Muscle layer of duodenum (tissue), 2 donors: Measurements from ENCODE around the gene BRSK2.

Experiments used
- H3K27ac ChIP-seq: one replicate; pipeline ENCODE4 v1.7.0; 2013; ENCODE audit warnings: mild to moderate bottlenecking, low read length
- H3K27me3 ChIP-seq: one replicate; pipeline ENCODE4 v1.7.0; 2013; ENCODE audit warnings: low read depth, mild to moderate bottlenecking, control low read depth, low read length
- H3K36me3 ChIP-seq, 2 donors: one replicate each; pipeline ENCODE4 v1.7.0; 2013; ENCODE audit warnings: low read length in 2 of 2, control low read depth in 1 of 2, mild to moderate bottlenecking in 1 of 2; ENCODE audit not compliant: insufficient read depth in 2 of 2, control insufficient read depth in 1 of 2
- H3K4me1 ChIP-seq, 2 donors: one replicate each; pipeline ENCODE4 v1.7.0; 2013; ENCODE audit warnings: low read length in 2 of 2, mild to moderate bottlenecking in 2 of 2, control low read depth in 1 of 2, moderate library complexity in 1 of 2; ENCODE audit not compliant: insufficient read depth in 2 of 2, control insufficient read depth in 1 of 2
- H3K4me3 ChIP-seq, 2 donors: one replicate each; pipeline ENCODE4 v1.7.0; 2013; ENCODE audit warnings: low read length in 2 of 2, low read depth in 1 of 2, mild to moderate bottlenecking in 1 of 2
- H3K9me3 ChIP-seq, 2 donors: one replicate each; pipeline ENCODE4 v1.7.0; 2013; ENCODE audit warnings: low read length in 2 of 2, control low read depth in 1 of 2, mild to moderate bottlenecking in 1 of 2; ENCODE audit not compliant: control insufficient read depth in 1 of 2
- donor health status: healthy.

BRSK2 gene

DNA sequence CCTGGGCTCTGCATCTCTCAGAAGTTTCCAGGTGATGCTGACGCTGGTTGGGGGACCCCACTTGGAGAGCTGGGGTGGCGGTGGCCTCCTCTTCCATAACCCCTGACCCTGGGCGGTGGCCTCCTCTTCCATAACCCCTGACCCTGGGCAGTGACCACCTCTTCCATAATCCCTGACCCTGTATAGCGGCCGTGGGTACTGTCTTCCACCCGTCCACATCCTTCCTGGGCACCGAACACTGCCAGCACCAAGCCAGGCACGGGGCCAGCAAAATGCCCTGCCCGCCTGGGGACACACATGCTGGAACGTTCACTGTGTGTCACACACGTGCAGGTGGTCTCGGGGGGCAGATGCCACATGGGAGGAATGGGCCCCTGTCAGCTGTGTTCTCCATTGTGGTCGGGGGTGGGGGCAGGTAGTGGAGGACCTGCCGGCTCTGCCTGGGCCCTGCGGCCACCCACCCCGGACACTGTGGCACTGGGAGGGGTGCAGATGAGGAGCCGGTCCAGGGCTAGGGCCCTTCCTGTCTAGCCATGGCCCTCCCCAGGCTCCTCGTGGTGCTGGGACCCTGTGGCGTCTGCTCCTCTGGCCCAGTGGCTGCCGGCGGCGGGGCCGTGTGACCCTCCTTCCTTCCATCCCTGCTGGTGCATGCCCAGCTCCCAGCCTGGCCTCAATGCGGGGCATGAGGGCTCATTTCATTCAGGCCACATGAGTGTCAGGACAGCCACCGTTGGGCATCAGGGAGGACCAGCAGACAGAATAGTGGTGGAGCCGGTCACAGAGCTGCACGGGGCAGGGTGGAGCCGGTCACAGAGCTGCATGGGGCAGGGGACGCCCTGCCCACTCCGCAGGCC is 10.8 kb downstream of the BRSK2 start:
- H3K36me3 ChIP-seq = no peaks in the 10 kb centered on the region
- no peaks in the 10 kb centered on the region for H3K9me3 ChIP-seq
- H3K27ac ChIP-seq = no peak overlapping the region
- peaks cover 0 to 3% of the 10 kb centered on the region in 2 donors for H3K4me1 ChIP-seq
- no peak overlapping the region for H3K4me3 ChIP-seq
- no peaks in the 10 kb centered on the region for H3K27me3 ChIP-seq

GRCh38 chr11:1401171-1401445 is 11.4 kb downstream of the BRSK2 start:
- peaks cover 0 to 3% of the 10 kb centered on the region in 2 donors for H3K4me1 ChIP-seq
- no peaks in the 10 kb centered on the region for H3K27me3 ChIP-seq
- H3K4me3 ChIP-seq = no peak overlapping the region

GRCh38 chr11:1401656-1402221 is 12.0 kb downstream of the BRSK2 start:
- Histone ChIP-seq H3K27ac (no peak overlapping the region), H3K36me3 (no peaks in the 10 kb centered on the region), H3K4me3 (no peak overlapping the region), H3K27me3 (no peaks in the 10 kb centered on the region), H3K4me1 (peaks cover 0 to 3% of the 10 kb centered on the region in 2 donors), H3K9me3 (no peaks in the 10 kb centered on the region)

More at GRCh38 chr11:1401171-1401445, 11.4 kb downstream of the BRSK2 start:
- Histone ChIP-seq H3K36me3 (no peaks in the 10 kb centered on the region), H3K9me3 (no peaks in the 10 kb centered on the region), H3K27ac (no peak overlapping the region)

DNA sequence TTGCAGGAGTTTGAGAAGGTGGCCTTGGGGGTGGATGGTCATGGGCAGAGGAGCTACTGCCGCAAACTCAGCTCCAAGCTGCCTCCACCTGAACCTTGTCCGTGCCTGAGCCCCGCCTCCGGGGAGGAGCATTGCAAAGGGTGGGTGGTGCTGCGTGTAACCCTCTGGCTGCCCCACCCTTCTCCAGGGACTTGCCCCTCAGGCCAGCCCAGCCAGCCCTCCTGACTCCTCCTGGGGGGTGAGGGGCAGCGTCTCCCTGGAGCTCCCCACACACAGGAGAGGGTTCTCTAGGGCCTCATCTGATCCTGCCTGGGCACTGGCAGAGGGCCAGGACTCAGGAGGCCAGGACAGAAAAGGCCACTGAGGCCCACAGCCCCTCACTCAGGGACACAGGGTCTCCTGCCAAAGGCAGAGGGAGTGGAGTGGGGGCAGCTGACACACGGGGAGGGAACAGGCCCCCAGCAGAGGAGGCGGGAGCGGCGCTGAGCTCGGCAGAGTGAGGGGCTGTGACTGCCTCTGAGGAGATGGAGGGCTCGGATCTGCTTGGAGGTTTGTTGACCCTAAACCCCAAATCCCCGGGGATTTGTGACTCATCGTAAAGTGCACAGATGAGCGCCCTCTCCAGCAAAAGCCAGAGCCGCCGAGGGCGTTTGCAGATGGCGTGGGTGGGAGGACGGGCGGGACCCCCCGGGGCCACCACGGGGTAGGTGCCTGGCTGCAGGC is 12.8 kb downstream of the BRSK2 start:
- Histone ChIP-seq H3K4me1 (peaks cover 0 to 3% of the 10 kb centered on the region in 2 donors), H3K27ac (no peak overlapping the region), H3K9me3 (no peaks in the 10 kb centered on the region), H3K27me3 (no peaks in the 10 kb centered on the region), H3K36me3 (no peaks in the 10 kb centered on the region), H3K4me3 (no peak overlapping the region)

GRCh38 chr11:1403078-1403620 is 13.4 kb downstream of the BRSK2 start:
- Histone ChIP-seq H3K9me3 (no peaks in the 10 kb centered on the region), H3K27ac (no peak overlapping the region), H3K27me3 (no peaks in the 10 kb centered on the region), H3K36me3 (no peaks in the 10 kb centered on the region), H3K4me3 (no peak overlapping the region), H3K4me1 (peaks cover 0 to 3% of the 10 kb centered on the region in 2 donors)

DNA sequence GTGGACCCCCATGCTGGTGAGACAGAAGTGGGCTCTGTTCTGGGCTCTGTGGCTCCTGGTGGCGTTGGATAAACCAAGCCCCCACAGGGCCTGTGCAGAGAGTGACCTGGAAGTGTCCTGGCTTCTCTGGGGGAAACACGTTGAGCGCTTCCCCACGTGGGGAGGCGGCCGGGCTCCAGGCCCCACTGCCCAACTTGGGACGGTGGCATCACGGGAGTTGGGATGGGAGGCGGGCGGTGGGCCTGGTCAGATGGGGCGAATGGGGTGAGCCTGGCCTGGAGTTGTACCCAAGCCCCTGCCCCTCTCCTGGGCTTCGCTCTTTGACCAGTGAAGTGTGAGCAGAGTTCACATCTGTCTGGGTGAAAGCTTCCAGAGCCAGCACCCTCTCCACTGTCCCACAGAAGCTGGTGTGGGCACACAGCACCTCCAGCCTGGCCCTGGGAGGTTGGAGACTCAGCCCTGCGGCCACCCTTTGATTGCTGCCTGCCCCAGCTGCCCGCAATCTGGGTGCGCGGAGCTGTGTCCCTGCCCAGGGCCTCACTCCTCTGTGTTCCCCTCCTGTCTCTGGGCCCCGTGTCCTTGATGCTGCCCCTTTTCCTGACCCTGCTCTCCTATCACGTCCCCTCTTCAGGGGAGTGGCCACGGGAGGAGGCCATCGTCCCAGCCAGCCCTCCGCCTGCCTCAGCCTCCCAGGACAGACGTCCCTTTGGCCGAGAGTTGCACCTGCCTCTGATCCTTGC is 14.2 kb downstream of the BRSK2 start:
- no peaks in the 10 kb centered on the region for H3K36me3 ChIP-seq
- H3K27me3 ChIP-seq = no peaks in the 10 kb centered on the region
- H3K9me3 ChIP-seq = no peaks in the 10 kb centered on the region
- H3K4me1 ChIP-seq = peaks cover 0 to 3% of the 10 kb centered on the region in 2 donors
- H3K4me3 ChIP-seq = no peak overlapping the region
- H3K27ac ChIP-seq = no peak overlapping the region

- Histone ChIP-seq H3K27me3 (no peaks in the 10 kb centered on the region), H3K4me1 (peaks cover 0 to 3% of the 10 kb centered on the region in 2 donors), H3K4me3 (no peak overlapping the region), H3K9me3 (no peaks in the 10 kb centered on the region), H3K36me3 (no peaks in the 10 kb centered on the region), H3K27ac (no peak overlapping the region)
Measured at GRCh38 chr11:1404461-1405185, 14.9 kb downstream of the BRSK2 start.

DNA sequence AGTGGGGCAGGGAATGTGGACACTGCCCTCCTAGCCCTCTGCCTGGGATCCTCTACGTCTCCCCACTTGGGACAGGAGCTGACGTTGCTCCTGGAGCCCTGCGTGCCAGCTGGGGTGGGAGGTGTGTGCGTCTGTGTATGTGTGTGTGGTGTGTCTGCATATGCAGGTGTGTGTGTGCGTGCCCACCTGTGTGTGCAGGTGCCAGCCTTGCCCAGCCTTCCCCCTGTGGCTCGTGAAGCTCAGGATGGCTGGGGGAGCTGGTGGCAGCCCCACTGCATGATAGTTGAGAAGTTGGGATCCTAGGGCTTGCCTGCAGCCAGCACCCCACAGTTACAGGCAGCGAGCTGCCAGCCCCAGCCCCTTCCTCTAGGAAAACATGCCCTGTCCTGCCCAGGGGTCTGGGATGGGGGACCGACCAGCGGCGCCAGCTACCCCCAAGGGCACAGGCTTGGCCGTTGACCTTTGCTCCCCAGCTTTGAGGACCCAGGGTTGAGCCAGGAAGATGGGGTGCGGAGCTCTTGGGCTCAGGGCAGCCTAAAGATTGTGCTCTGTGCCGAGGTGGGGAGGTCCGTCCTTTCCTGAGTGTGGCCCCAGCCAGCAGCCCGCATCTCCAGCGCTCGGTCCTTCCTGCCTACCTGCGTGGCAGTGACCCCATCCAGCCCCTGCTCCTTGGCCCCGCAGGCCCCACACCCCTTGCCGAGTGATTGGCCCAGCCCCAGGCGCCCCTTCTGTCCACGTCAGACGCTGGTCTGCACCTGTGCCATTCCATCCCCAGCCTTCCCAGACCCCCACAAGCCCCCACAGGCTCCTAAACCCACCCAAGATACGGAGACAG is 15.7 kb downstream of the BRSK2 start:
- Histone ChIP-seq H3K27ac (no peak overlapping the region), H3K27me3 (no peaks in the 10 kb centered on the region), H3K9me3 (no peaks in the 10 kb centered on the region), H3K4me3 (no peak overlapping the region), H3K36me3 (no peaks in the 10 kb centered on the region), H3K4me1 (peaks cover 0 to 3% of the 10 kb centered on the region in 2 donors)

DNA sequence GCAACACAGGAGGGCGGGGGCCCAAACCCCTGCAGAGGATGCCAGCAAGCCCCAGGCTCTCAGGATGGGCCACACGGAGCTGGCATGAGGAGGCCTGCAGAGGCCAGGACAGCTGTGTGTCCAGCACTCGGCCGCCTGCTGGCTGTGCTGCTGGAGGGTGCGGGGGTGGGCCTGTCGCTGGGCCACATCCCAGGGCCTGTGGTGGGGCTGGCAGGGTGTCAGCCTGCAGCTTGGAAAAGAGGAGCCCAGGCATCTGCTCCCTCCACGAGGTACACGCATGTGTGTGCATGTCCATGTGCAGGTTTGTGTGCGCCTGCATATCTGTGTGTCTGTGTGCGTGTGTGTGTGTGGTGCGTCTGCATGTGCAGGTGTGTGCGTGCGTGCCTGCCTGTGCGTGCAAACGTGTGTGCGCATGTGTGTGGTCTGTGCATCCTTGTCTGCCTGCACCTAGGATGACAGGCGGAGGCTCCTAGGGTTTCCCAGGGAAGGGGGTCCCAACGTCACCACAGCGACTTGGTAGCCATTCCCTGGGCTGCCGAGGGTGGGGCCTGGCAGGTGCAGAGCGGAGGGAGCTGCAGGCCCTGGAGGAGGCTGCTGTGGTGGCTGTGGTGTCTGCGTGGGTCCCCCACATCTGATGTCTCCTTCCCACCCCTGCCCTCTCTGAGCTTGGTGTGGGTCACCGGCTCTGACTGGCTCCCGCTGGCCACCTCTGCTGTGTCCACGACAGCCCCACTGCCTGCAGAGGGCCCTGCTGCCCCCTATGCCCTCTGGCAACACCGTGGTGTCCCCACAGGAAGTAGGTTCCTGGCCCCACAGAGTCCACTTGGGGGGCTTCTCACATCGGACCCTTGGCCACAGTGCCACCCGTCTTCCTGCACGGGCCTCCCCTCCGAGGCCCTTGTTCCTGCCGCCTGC is 17.1 kb downstream of the BRSK2 start:
- H3K27ac ChIP-seq = no peak overlapping the region
- no peaks in the 10 kb centered on the region for H3K27me3 ChIP-seq
- peaks cover 0 to 11% of the 10 kb centered on the region in 2 donors for H3K4me1 ChIP-seq
- H3K4me3 ChIP-seq = no peak overlapping the region
- no peaks in the 10 kb centered on the region for H3K9me3 ChIP-seq
- H3K36me3 ChIP-seq = no peaks in the 10 kb centered on the region
